WTC11 (cell line): ENCODE measurements around the gene TLE2. TPM values are rescaled to one million over a fixed set of nuclear protein-coding genes. Genes with fewer than 3 reads are reported as not detected.

ENCODE experiments used
- ATAC-seq: fragments of 200-7000 bp; cut with Tn5 transposase; 2 replicates; pipeline ENCODE4 v1.10.0; 2021; ENCODE audit warnings: mild to moderate bottlenecking, moderate library complexity
- CTCF ChIA-PET: fragments of 300-600 bp; sonication (Branson Sonifier 250); formaldehyde crosslinking; loops from one replicate; lab custom pipeline; 2021; ENCODE audit warnings: antibody characterized with exemption; lab: Charles Lee
- POLR2A ChIA-PET: fragments of 350-600 bp; sonication (Branson Sonifier 250); formaldehyde crosslinking; loops from one replicate; lab custom pipeline; 2021; ENCODE audit warnings: antibody characterized with exemption; lab: Charles Lee
- DNase-seq: peaks from one replicate; pipeline ENCODE4 v3.0.0; 2021; ENCODE audit warnings: low spot score
- H3K27ac Mint-ChIP-seq: 2 replicates; pipeline ENCODE4 v1.8.0; 2021; ENCODE audit warnings: mixed read lengths
- H3K27me3 Mint-ChIP-seq: 2 replicates; pipeline ENCODE4 v1.8.0; 2021; ENCODE audit warnings: low read depth, mild to moderate bottlenecking, moderate library complexity, mixed read lengths
- H3K36me3 Mint-ChIP-seq: 2 replicates; pipeline ENCODE4 v1.8.0; 2021; ENCODE audit warnings: mixed read lengths
- H3K4me1 Mint-ChIP-seq: 2 replicates; pipeline ENCODE4 v1.8.0; 2022; ENCODE audit warnings: mixed read lengths
- H3K4me3 Mint-ChIP-seq: 2 replicates; pipeline ENCODE4 v1.8.0; 2021; ENCODE audit warnings: mild to moderate bottlenecking, moderate library complexity, mixed read lengths
- H3K9me3 Mint-ChIP-seq: 2 replicates; pipeline ENCODE4 v1.8.0; 2021; ENCODE audit warnings: mixed read lengths
- ELF4 ChIP-seq: sonication (generic); formaldehyde crosslinking; IDR thresholded peaks from 2 replicates; pipeline ENCODE4 v1.8.1; 2022; ENCODE audit warnings: low read depth, mild to moderate bottlenecking, moderate library complexity, missing genetic modification reagents
- EMX1 ChIP-seq: fragments of 250-450 bp; sonication (Bioruptor Pico); IDR thresholded peaks from 2 replicates; pipeline ENCODE4 v1.8.0; 2021; ENCODE audit warnings: mild to moderate bottlenecking
- FOXJ3 ChIP-seq: sonication (generic); formaldehyde crosslinking; IDR thresholded peaks from 2 replicates; pipeline ENCODE4 v1.9.0; 2021; ENCODE audit warnings: missing genetic modification reagents, mild to moderate bottlenecking, borderline replicate concordance
- GRHL2 ChIP-seq: fragments of 250-450 bp; sonication (Bioruptor Pico); IDR thresholded peaks from 2 replicates; pipeline ENCODE4 v1.8.0; 2022; ENCODE audit warnings: mild to moderate bottlenecking, moderate library complexity; ENCODE audit not compliant: insufficient replicate concordance, severe bottlenecking
- JUN ChIP-seq: sonication (generic); formaldehyde crosslinking; IDR thresholded peaks from 2 replicates; pipeline ENCODE4 v1.8.0; 2023; ENCODE audit warnings: mild to moderate bottlenecking, missing genetic modification reagents
- MLX ChIP-seq: sonication (generic); formaldehyde crosslinking; IDR thresholded peaks from 2 replicates; pipeline ENCODE4 v1.8.1; 2023; ENCODE audit warnings: mild to moderate bottlenecking, missing genetic modification reagents, moderate library complexity
- MXD4 ChIP-seq: fragments of 250-450 bp; sonication (Bioruptor Pico); IDR thresholded peaks from 2 replicates; pipeline ENCODE4 v1.8.0; 2021; ENCODE audit warnings: mild to moderate bottlenecking, moderate library complexity, borderline replicate concordance
- OVOL2 ChIP-seq: fragments of 250-450 bp; sonication (Bioruptor Pico); IDR thresholded peaks from 2 replicates; pipeline ENCODE4 v1.9.0; 2021; ENCODE audit warnings: mild to moderate bottlenecking, borderline replicate concordance
- RELA ChIP-seq: sonication (generic); formaldehyde crosslinking; IDR thresholded peaks from 2 replicates; pipeline ENCODE4 v1.8.1; 2022; ENCODE audit warnings: missing genetic modification reagents, mild to moderate bottlenecking, borderline replicate concordance
- SOX15 ChIP-seq: fragments of 250-450 bp; sonication (Bioruptor Pico); IDR thresholded peaks from 2 replicates; pipeline ENCODE4 v1.9.0; 2021; ENCODE audit warnings: mild to moderate bottlenecking
- STAT6 ChIP-seq: sonication (generic); formaldehyde crosslinking; conservative IDR thresholded peaks from 2 replicates; pipeline ENCODE4 v1.8.1; 2023; ENCODE audit warnings: mild to moderate bottlenecking, low read depth, missing genetic modification reagents, moderate library complexity
- TEAD4 ChIP-seq: sonication (generic); formaldehyde crosslinking; IDR thresholded peaks from 2 replicates; pipeline ENCODE4 v1.8.0; 2022; ENCODE audit warnings: mild to moderate bottlenecking, missing genetic modification reagents
- TP53 ChIP-seq: sonication (generic); formaldehyde crosslinking; IDR thresholded peaks from 2 replicates; pipeline ENCODE4 v1.8.1; 2023; ENCODE audit warnings: mild to moderate bottlenecking, missing genetic modification reagents
- USF1 ChIP-seq: sonication (generic); formaldehyde crosslinking; IDR thresholded peaks from 2 replicates; pipeline ENCODE4 v1.8.0; 2022; ENCODE audit warnings: mild to moderate bottlenecking, missing genetic modification reagents
- total RNA-seq: library from RNA; stranded (reverse); gene quantifications from 3 replicates; pipeline ENCODE4 v1.2.3, GENCODE V29; 2021
- TF ChIP-seq, protein P1 (sequence below): fragments of 250-450 bp; sonication (Bioruptor Pico); IDR thresholded peaks from 2 replicates; pipeline ENCODE4 v1.9.0; 2021; ENCODE audit warnings: mild to moderate bottlenecking, borderline replicate concordance
- TF ChIP-seq, protein P2 (sequence below): fragments of 250-450 bp; sonication (Bioruptor Pico); IDR thresholded peaks from 2 replicates; pipeline ENCODE4 v1.8.0; 2021; ENCODE audit warnings: mild to moderate bottlenecking

The TLE2 gene
- total RNA-seq, 1 experiment from 2014 or later = 20.0 TPM

- peaks cover 11% of the 10 kb centered on the region for H3K4me1 Mint-ChIP-seq
Observed at GRCh38 chr19:3019211-3019854, 9.7 kb downstream of the TLE2 start.

More at GRCh38 chr19:3019211-3019854, 9.7 kb downstream of the TLE2 start:
- CTCF ChIA-PET = no interaction called here
- H3K9me3 Mint-ChIP-seq = no peaks in the 10 kb centered on the region
- no peak for DNase-seq
- no peak overlapping the region for H3K4me3 Mint-ChIP-seq
- no peaks in the 10 kb centered on the region for H3K36me3 Mint-ChIP-seq
- POLR2A ChIA-PET = no interaction called here
- H3K27ac Mint-ChIP-seq = no peak overlapping the region
- peaks cover 4% of the 10 kb centered on the region for H3K27me3 Mint-ChIP-seq
- TF ChIP-seq STAT6 (CRISPR knock-in tag) (no peak), OVOL2 (CRISPR knock-in tag) (no peak), GRHL2 (CRISPR knock-in tag) (no peak), ELF4 (CRISPR knock-in tag) (no peak), JUN (CRISPR knock-in tag) (no peak), EMX1 (CRISPR knock-in tag) (no peak), USF1 (no peak), MLX (CRISPR knock-in tag) (no peak), FOXJ3 (CRISPR knock-in tag) (no peak), TP53 (CRISPR knock-in tag) (no peak), SOX15 (CRISPR knock-in tag) (no peak), TEAD4 (CRISPR knock-in tag) (no peak), RELA (CRISPR knock-in tag) (no peak), MXD4 (CRISPR knock-in tag) (no peak)
- TF ChIP-seq, protein P1, sequence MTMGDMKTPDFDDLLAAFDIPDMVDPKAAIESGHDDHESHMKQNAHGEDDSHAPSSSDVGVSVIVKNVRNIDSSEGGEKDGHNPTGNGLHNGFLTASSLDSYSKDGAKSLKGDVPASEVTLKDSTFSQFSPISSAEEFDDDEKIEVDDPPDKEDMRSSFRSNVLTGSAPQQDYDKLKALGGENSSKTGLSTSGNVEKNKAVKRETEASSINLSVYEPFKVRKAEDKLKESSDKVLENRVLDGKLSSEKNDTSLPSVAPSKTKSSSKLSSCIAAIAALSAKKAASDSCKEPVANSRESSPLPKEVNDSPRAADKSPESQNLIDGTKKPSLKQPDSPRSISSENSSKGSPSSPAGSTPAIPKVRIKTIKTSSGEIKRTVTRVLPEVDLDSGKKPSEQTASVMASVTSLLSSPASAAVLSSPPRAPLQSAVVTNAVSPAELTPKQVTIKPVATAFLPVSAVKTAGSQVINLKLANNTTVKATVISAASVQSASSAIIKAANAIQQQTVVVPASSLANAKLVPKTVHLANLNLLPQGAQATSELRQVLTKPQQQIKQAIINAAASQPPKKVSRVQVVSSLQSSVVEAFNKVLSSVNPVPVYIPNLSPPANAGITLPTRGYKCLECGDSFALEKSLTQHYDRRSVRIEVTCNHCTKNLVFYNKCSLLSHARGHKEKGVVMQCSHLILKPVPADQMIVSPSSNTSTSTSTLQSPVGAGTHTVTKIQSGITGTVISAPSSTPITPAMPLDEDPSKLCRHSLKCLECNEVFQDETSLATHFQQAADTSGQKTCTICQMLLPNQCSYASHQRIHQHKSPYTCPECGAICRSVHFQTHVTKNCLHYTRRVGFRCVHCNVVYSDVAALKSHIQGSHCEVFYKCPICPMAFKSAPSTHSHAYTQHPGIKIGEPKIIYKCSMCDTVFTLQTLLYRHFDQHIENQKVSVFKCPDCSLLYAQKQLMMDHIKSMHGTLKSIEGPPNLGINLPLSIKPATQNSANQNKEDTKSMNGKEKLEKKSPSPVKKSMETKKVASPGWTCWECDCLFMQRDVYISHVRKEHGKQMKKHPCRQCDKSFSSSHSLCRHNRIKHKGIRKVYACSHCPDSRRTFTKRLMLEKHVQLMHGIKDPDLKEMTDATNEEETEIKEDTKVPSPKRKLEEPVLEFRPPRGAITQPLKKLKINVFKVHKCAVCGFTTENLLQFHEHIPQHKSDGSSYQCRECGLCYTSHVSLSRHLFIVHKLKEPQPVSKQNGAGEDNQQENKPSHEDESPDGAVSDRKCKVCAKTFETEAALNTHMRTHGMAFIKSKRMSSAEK (CRISPR knock-in tag) = no peak
- TF ChIP-seq, protein P2, sequence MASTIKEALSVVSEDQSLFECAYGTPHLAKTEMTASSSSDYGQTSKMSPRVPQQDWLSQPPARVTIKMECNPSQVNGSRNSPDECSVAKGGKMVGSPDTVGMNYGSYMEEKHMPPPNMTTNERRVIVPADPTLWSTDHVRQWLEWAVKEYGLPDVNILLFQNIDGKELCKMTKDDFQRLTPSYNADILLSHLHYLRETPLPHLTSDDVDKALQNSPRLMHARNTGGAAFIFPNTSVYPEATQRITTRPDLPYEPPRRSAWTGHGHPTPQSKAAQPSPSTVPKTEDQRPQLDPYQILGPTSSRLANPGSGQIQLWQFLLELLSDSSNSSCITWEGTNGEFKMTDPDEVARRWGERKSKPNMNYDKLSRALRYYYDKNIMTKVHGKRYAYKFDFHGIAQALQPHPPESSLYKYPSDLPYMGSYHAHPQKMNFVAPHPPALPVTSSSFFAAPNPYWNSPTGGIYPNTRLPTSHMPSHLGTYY = no peak
- no peak for ATAC-seq
